ENCODE measurements around the gene KRTAP1-5. TPM values are rescaled to one million over a fixed set of nuclear protein-coding genes. Genes with fewer than 3 reads are reported as not detected.

The KRTAP1-5 gene
- total and polyA plus RNA-seq, 8 donors: not detected

DNA sequence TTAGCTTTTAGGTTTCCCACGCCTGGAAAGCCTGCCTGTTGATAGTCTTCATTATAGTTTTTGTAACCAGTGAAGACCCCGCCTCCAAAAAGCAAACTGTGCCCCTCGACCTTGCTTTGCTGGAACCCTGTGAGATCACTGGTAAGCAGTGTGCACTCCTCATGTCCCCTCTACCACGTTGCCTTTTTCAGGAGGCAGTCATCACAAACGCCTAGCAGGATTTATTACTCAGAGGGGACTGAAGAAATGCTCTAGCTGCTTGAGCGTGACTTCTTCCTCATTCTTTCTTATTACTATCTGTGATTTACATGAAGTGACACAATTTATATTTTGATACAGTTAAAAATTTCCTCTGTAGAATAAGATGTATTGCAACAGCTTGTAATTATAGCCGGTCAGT is 11.6 kb downstream of the KRTAP1-5 start:
- DNase-seq (no peak), ATAC-seq (no peak), FAIRE-seq (no peak)
- TF ChIP-seq, protein P1, sequence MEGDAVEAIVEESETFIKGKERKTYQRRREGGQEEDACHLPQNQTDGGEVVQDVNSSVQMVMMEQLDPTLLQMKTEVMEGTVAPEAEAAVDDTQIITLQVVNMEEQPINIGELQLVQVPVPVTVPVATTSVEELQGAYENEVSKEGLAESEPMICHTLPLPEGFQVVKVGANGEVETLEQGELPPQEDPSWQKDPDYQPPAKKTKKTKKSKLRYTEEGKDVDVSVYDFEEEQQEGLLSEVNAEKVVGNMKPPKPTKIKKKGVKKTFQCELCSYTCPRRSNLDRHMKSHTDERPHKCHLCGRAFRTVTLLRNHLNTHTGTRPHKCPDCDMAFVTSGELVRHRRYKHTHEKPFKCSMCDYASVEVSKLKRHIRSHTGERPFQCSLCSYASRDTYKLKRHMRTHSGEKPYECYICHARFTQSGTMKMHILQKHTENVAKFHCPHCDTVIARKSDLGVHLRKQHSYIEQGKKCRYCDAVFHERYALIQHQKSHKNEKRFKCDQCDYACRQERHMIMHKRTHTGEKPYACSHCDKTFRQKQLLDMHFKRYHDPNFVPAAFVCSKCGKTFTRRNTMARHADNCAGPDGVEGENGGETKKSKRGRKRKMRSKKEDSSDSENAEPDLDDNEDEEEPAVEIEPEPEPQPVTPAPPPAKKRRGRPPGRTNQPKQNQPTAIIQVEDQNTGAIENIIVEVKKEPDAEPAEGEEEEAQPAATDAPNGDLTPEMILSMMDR (IDR thresholded peaks at IDR 0.05): no peak
- H3K4me1 ChIP-seq: no peaks in the 10 kb centered on the region
- intact Hi-C loops (cut with DNase I): no loop called here
- no peaks in the 10 kb centered on the region for H3K36me3 ChIP-seq
- no peaks in the 10 kb centered on the region for H3K9me3 ChIP-seq
- H3K4me3 ChIP-seq: no peak overlapping the region
- peaks cover 0 to 4% (median 0%) of the 10 kb centered on the region in 4 donors for H3K27me3 ChIP-seq
- no peak overlapping the region for H3K27ac ChIP-seq
- 58 to 75% methylated on average over 7 of the region's 7 CpGs for WGBS, 2 donors

DNA sequence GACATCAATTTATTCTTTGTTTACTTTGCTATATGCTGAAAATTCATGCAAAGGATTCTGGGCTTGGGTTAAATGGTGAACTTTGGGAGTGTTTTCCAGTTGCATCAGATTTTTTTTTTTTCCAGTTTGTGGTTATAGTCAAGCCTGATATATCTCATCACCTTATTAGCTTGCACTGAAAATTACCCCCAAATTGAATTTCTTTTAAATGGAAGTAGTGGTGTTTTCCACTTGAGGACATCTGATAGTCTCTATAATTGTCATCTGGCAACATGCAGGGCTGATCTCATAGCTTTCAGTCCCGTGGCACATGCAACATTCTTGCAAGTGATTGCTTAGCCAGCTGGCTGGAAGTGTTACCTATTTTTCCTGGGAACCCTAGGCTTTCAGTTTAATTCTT is 13.4 kb downstream of the KRTAP1-5 start:
- H3K27me3 ChIP-seq: no peaks in the 10 kb centered on the region
- no peaks in the 10 kb centered on the region for H3K4me1 ChIP-seq
- H3K4me3 ChIP-seq: no peak overlapping the region
- no peak overlapping the region for H3K27ac ChIP-seq
- intact Hi-C loops (cut with DNase I): no loop called here
- H3K36me3 ChIP-seq: no peaks in the 10 kb centered on the region
- TF ChIP-seq, protein P1 (IDR thresholded peaks at IDR 0.05): no peak
- FAIRE-seq (no peak), DNase-seq (no peak), ATAC-seq (no peak)
- no peaks in the 10 kb centered on the region for H3K9me3 ChIP-seq
- 29 to 37% methylated on average over 1 of the region's 1 CpG for WGBS, 2 donors

DNA sequence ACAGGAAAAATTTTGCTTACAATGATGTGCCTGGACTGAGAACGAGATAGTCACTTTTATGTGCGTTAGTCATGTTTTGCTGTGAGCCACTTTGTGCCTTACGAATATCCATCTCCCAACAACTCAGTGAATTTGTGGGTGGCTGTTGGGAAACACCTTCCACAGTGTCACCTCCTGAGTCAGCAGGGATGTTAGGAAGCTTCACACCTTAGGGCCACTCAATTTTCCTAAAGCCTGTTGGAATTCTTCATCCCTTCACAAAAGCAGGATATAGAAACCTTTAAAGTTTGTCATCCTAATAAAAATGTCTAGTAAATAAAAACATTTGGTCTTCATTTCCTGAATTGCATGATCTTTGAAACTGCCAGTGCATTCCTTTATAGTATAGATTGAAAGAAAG is 13.8 kb downstream of the KRTAP1-5 start:
- Histone ChIP-seq H3K4me1 (no peaks in the 10 kb centered on the region), H3K4me3 (no peak overlapping the region), H3K27ac (no peak overlapping the region), H3K27me3 (no peaks in the 10 kb centered on the region), H3K9me3 (no peaks in the 10 kb centered on the region), H3K36me3 (no peaks in the 10 kb centered on the region)
- ATAC-seq: no peak
- no peak for DNase-seq
- intact Hi-C loops (cut with DNase I): no loop called here
- 70 to 84% methylated on average over 3 of the region's 3 CpGs for WGBS, 2 donors
- FAIRE-seq: no peak
- TF ChIP-seq, protein P1 (IDR thresholded peaks at IDR 0.05): no peak

DNA sequence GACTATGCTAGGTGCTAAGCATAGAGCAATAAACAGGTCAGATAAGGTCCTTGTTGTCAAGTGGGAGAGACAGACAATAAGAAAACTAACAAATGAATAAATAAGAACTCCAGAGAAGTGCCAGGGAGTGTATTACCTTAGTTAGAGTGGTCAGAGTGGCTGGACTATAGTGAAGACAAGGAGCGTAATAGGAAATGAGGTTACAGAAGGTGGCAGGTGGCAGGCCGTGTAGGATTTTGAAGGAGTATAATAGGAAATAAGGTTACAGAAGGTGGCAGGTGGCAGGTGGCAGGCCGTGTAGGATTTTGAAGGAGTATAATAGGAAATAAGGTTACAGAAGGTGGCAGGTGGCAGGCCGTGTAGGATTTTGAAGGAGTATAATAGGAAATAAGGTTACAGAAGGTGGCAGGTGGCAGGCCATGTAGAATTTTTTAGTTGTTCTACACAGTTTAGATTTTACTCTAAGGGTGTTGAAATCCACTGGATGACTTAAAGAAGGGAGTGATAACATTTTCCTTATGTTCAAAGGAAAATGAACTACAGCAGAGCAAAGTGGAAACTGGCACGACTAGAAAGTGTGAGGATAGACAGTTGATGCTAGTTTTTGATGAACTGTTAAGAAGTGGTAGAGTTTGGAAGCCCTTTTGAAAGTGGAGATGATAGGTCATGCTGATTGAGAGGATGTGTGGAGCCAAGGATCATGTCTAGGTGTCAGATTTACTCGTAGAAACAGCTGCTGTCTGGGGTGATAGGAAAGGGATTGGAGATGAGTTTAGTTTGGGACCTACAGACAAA is 14.5 kb downstream of the KRTAP1-5 start:
- Histone ChIP-seq H3K27ac (no peak overlapping the region), H3K4me1 (no peaks in the 10 kb centered on the region)
- FAIRE-seq: no peak

DNA sequence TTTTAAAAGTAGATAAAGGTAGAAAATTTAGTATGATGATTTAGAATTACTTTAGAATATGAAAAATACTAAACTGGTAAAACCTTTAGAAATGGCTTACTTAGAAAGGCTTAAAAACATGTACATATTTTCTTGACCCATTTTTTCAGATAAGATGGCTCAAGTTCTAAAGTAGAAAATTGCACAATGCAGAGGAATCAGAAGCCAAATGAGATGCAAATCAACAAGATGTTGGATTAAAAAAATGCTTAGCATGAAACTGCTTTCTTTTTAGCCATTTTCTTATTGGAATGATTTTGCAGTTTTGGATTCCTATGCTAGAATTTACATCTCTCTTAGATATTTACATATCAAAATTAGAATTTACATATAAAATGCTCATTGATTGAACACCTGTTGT is 16.6 kb downstream of the KRTAP1-5 start:
- no peak for FAIRE-seq
- no peak for DNase-seq
- Histone ChIP-seq H3K27me3 (no peaks in the 10 kb centered on the region), H3K4me1 (no peaks in the 10 kb centered on the region), H3K9me3 (no peaks in the 10 kb centered on the region), H3K36me3 (no peaks in the 10 kb centered on the region), H3K27ac (no peak overlapping the region), H3K4me3 (no peak overlapping the region)
- intact Hi-C loops (cut with DNase I): no loop called here
- ATAC-seq: no peak
- TF ChIP-seq, protein P1 (IDR thresholded peaks at IDR 0.05): no peak

More for the DNA sequence above, 14.5 kb downstream of the KRTAP1-5 start:
- Histone ChIP-seq H3K9me3 (no peaks in the 10 kb centered on the region), H3K27me3 (no peaks in the 10 kb centered on the region), H3K36me3 (no peaks in the 10 kb centered on the region), H3K4me3 (no peak overlapping the region)
- intact Hi-C loops (cut with DNase I): no loop called here
- DNase-seq (no peak), ATAC-seq (no peak)
- TF ChIP-seq, protein P1 (IDR thresholded peaks at IDR 0.05): no peak
- WGBS, 2 donors: 64 to 73% methylated on average over 6 of the region's 6 CpGs
